Measurements from ENCODE around the gene MDC1. TPM values are rescaled to one million over a fixed set of nuclear protein-coding genes. Genes with fewer than 3 reads are reported as not detected.

MDC1 gene
- total RNA-seq, 1 donor from 2014 or later: 72.7 TPM

DNA sequence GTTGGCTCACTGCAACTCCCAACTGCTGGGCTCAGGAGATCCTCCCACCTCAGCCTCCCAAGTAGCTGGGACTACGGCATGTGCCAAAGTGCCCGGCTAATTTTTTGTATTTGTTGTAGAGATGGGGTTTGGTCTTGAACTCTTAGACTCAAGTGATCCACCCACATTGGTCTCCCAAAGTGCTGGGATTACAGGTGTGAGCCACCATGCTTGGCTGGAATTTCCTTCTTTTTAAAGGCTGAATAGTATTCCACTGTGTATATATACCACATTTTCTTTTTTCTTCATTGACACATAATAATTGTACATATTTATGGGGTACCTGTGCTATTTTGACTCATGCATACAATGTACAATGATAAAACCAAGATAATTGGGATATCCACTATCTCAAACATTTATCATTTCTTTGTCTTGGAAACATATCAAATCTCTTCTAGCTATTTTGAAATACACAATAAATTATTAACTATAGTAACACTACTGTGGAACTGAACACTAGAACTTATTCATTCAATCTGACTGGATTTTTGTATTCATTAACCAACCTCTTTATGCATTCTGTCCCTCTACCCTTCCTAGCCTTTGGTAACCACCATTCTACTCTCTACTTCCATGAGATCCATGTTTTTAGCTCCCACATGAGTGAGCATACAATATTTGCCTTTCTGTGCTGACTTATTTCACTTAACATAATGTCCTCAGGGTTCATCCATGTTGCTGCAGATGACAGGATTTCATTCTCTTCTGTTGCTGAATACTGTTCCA, 7.8 kb downstream of the MDC1 start:
- intact Hi-C loops (cut with micrococcal nuclease): no loop called here

GRCh38 chr6:30707281-30707850, 9.7 kb downstream of the MDC1 start:
- intact Hi-C loops (cut with micrococcal nuclease): no loop called here

GRCh38 chr6:30705620-30706019, 11.5 kb downstream of the MDC1 start:
- intact Hi-C loops (cut with micrococcal nuclease): no loop called here

DNA sequence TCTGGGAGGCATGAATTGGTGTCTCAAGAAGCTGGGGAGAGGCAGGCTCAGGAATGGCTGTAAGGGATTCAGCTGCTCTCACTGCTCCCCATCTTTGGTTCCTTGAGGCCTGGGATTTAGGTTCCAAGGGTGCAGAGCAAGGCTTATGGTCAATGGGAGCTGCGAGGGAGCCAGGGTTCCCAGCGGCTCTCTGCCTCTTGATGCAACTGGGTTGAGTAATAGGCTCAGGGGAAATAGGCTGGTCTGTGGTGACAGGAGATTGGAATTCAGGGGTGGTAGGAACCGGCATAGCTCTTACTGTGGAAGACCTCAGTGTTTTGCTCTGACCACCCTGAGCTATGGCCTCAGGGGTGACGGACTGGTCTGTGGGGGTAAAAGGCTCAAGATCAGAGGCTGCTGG, 13.3 kb downstream of the MDC1 start:
- intact Hi-C loops (cut with micrococcal nuclease): no loop called here

DNA sequence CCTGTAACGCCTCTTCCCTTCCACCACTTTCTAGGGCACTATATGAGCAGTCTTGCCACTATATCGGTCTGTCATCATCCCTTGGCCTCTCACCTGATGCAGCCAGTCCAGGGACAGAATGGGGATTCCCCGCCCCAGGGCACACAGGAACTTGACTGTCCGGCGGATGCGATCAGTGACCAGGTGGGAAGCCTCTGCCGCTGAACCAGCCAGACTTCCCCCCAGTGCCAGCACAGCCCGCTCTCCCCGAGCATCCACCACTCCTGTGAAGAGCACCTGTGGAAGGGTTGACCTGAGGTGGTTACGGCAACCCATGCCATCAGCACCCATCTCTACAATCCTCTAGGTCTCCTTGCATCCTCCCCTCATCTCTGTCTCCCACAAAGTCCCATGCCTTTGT, 14.1 kb downstream of the MDC1 start:
- intact Hi-C loops (cut with micrococcal nuclease): no loop called here

- intact Hi-C loops (cut with micrococcal nuclease): no loop called here
Measured at GRCh38 chr6:30700340-30700739, 16.7 kb downstream of the MDC1 start.

GRCh38 chr6:30696432-30696831, 20.6 kb downstream of the MDC1 start:
- intact Hi-C loops (cut with micrococcal nuclease): no loop called here

DNA sequence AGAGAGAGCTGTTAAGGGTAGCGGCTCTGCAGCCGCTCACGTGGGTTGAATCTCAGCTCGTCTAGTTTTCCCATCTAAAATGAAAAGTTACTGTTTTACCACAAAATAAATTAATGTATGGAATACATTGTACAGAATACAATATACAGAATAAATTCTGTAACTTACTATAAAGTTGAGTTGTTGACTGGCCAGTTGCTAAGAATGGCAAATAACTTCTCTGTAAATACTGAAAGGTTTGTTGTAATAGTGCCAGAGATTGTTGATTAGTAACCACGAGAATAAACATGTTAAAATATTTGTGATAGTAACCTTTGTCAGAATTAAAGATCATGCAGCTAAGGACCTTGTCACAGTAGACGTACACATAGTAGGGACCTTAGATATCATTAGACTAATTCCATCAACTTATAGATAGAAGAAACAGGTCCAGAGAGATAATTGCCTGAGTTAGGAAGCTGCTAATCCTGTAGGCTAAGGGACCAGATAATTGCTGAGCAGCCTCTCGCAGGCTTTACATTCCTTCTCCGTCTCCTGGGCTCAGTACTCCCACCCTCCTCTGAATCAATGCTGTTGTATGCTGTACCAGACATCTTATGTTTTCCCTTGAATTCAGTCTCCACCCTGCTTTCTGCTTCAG, 25.8 kb downstream of the MDC1 start:
- intact Hi-C loops (cut with micrococcal nuclease): no loop called here

DNA sequence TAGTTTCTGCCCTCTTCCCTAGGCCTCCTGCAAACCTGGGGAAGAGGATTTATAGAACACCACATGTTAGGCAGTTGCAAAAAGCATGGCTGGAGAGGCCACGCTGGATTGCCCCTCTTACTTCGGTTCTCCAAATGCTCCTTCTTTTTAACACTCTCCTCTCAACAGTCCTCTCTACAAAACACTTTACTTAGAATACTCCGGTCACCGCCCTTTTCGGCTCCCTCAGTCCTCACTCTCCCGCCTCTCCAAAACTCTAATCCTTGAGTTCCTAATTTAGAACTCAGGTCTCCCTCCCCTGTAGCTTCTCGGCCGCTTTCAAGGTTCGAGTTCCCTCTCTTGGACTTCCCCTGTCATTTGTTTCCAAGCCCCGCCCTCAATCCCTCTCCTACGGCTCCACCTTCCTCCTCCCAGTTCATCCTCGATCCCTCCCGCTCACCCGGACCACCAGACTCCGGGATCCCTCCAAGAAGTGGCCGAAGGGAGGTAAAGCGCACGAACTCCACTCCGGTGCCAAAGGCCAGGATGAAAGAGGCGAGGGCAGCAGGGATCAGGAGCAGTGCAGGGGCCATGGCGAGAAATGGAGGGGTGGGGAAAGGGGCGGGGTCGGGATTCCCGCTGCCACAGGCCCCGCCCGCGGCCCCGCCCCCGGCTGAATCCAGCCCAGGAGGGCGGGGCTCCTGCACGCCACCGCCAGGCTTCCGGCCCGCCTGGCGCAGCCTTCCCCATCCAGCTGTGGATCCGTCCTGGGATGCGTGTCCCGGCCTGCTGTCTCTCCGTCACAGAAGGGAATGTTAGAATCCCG, 26.5 kb downstream of the MDC1 start, which contains the start of gene NRM:
NRM (minus strand) TSS at position 582 of the 805 bp plus-strand sequence; CDS start at position 572, 10 bp downstream.
- intact Hi-C loops (cut with micrococcal nuclease): no loop called here

DNA sequence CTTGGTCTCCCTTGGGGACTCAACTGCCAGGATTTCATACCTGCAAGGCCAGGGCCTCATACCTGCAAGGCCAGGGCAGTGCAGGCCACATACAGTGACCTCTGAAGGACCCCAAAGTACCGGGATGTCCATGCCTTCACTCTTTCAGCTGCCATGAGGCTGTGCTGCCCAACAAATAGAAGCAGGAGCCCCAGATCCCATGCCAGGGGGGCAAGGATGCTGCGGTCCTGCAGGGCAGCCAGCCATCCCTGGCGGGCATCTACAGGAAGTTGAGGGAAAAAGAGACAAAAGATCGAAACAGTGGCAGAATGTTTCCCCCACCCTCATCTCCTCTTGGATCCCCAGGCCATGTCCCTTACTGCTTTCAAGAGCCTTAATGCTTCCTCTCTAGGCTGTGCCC, 27.1 kb downstream of the MDC1 start:
- intact Hi-C loops (cut with micrococcal nuclease): loop anchor here (10.0 kb wide), 1 partner anchor 465 kb away; the partner anchor contains the start of genes CCHCR1 and TCF19

DNA sequence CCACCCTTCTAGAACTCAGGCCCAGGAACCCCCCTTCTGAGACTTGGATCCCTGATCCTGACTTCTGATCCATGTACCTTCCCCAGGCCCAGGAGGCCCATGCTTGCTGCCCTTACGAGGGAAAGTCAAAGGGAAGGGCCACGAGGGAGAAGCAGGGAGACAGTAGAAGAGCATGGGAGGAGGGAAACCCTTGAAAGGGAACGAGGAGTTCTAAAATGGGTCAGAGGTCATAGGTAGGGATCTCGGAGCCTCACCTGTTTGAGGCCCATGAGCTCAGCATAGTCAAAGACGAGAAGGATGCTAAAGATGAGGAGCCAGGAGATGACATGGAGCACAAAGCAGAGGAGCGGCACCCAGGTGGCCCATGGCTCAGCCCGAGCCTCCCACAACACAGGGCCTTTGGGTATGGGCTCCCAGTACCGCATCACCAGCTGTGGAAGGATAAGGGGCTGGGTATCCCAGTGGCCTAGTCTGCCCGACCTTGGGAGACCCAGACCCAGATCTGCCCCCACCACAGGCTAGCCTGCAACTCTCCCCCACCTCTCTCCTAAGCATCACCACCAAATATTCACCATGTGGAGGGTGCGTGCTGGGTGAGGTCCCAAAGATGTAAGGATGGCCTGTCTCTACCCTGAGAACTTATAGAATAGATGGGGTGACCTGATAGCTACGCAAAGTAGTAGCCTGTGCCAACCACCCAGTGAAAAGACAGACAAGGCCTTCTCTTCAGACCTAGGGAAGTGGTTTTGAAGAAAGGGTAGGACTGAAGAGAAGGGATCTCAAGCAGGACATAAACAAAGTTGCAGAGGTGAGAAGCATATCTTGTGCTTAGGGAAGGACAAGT, 27.8 kb downstream of the MDC1 start:
- intact Hi-C loops (cut with micrococcal nuclease): loop anchor here (10.0 kb wide), 1 partner anchor 466 kb away; the partner anchor contains the start of genes CCHCR1 and TCF19

- intact Hi-C loops (cut with micrococcal nuclease): loop anchor here (10.0 kb wide), 1 partner anchor 466 kb away; the partner anchor contains the start of genes CCHCR1 and TCF19
Measured at GRCh38 chr6:30688569-30688968, 28.5 kb downstream of the MDC1 start.

- intact Hi-C loops (cut with micrococcal nuclease): loop anchor here (1.0 to 10.0 kb wide), 2 partner anchors 29 to 467 kb away; partner anchors contain the start of genes CCHCR1, MDC1 and TCF19
Measured at GRCh38 chr6:30687659-30688431, 29.2 kb downstream of the MDC1 start.

DNA sequence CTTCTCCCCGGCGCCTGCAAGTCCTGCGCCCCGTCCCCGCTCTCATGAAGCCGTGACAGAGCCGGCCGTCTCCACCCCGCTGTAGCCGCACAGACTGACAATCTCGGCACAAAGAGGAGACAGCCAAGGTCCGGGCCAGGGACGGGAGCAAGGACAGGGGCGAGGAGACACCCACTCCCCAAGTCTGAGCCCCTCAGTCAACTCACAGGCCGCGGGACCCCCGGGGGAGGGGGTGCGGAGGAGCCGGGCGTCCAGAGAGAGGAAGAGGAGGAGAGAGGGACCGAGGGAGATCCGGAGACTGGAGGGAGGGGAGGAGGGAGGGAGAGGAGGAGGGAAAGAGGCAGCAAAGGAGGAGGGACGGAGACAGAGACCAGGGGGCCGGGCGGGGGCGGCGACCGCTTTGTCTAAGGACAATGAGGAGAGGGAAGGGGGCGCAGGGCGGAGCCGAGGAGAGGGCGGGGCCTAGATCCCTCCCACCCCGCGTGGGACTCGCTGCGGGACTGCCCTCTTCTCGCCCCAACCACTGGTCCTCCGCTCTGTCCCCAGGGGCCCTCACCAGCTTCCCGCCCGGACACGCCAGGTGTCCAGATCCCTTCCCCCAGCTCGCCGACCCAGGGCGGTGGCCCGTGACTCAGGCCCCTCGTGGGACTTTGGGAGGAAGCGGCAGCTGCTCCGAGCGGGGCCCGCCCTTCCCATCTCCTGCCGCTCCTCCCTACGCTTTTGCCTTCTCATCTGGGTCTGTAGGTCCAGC, 30.0 kb downstream of the MDC1 start:
- intact Hi-C loops (cut with micrococcal nuclease): loop anchor here (1.0 to 10.0 kb wide), 2 partner anchors 30 to 468 kb away; partner anchors contain the start of genes CCHCR1, MDC1 and TCF19

DNA sequence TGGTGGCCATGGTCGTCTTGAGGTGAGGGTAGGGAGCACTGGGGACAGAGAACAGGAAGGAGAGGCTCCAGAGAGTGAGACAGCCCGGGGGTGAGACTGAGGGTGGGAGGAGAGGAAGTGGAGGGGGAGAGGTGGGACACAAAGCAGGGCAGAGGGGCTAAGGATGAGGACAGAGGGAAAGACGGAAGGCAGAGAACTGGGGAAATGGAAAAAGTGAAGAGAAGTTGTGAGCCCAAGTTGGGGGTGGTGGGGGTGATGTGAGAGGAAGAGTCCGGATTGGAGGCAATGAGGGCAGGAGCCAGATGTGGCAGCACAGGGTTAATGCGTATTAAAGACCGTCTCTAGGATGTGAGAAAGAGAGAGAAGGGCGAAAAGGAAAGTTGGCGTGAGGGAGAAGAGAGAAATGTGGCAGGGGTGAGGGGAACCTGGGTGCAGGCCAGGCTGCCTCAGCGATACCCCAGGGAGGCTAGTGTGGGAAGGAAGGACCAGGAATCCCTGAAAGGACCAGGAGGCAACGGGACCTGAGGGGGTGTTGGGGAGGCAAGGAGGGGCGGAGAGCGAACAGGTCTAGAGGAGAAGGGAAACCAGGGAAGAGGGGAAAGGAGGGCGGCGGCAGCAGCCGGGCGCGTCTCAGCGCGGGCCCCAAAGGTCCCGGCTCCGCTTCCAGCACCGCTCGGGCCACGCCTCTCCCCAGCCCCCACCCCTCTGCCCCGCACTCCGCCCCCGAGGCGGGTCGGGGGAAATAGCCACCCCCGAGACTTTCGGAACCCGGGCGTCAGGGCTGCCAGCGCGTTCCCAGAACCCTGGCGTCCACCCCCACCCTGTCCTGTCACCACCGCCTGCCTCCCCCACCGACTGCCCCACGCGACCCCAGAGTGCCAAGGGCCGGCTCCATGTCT, 30.8 kb downstream of the MDC1 start, which contains the start of gene PPP1R18:
PPP1R18 (minus strand) TSS at position 637 of the 899 bp plus-strand sequence; CDS start at position 10, 627 bp downstream.
- intact Hi-C loops (cut with micrococcal nuclease): loop anchor here (10.0 kb wide), 1 partner anchor 469 kb away; the partner anchor contains the start of genes CCHCR1 and TCF19

GRCh38 chr6:30685157-30686008, 31.7 kb downstream of the MDC1 start:
- intact Hi-C loops (cut with micrococcal nuclease): loop anchor here (10.0 kb wide), 1 partner anchor 469 kb away; the partner anchor contains the start of genes CCHCR1 and TCF19

Measured in T-helper 2 cell treated with Interferon-gamma antibody and Interleukin-4, amounts not matched to agents 100 ng/mL and 5 ng/mL, for 36 hours (primary cell).